Right ventricle myocardium superior (tissue), 1 donor: ENCODE results near the gene FCER1G. TPM values are rescaled to one million over a fixed set of nuclear protein-coding genes. Genes with fewer than 3 reads are reported as not detected.
"Not testable (repeated sequence)": the region's sequence is repeated elsewhere in the genome, so short reads cannot be mapped to it uniquely, and the experiment has no call there.

ENCODE experiments used
- ATAC-seq: fragments of 200-7000 bp; cut with Tn5 transposase; one replicate; pipeline ENCODE4 v1.9.1; 2020; ENCODE audit warnings: mild to moderate bottlenecking; ENCODE audit not compliant: poor library complexity
- DNase-seq: peaks from one replicate; pipeline ENCODE4 v3.0.0-alpha.2; 2020
- intact Hi-C: fragments of 100-400 bp; cut with DNase I; formaldehyde crosslinking; loops from one replicate; pipeline ENCODE4 v1.11.2; 2022
- microRNA-seq: library from miRNA; unstranded; fragments of <30 nt; microRNA quantifications from one replicate; pipeline ENCODE4 v1.2.0, GENCODE V29; 2020
- total RNA-seq: library from RNA; stranded (reverse); fragmentation: NEBNext Ultra II Directional; extraction: Animal tissue kit (Norgen Biotek cat#: 25700); gene quantifications from one replicate; pipeline ENCODE4 v1.2.1, GENCODE V29; 2021
- donor health status: DM: no; HTN: yes; CAD: no; lungs with severe emphysema.

The FCER1G gene
- total RNA-seq, 1 donor from 2014 or later, result 21.5 TPM

DNA sequence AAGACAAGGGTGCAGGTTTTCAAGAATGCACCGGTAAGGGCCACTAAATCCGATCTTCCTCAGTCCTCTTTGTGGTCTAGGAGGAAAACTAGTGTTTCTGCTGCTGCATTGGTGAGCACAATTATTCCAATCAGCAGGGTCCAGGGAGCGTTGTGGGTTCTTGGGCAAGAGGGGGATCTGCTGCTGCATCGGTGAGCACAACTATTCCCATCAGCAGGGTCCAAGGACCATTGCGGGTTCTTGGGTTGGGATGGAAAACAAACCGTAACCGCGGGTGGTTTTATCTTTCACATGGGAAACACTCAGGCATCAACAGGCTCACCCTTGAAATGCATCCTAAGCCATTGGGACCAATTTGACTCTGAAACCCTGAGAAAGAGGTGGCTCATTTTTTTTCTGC is 36.5 kb downstream of the FCER1G start:
- intact Hi-C loops, result no loop called here
- ATAC-seq, result no peak
- DNase-seq, result no peak

DNA sequence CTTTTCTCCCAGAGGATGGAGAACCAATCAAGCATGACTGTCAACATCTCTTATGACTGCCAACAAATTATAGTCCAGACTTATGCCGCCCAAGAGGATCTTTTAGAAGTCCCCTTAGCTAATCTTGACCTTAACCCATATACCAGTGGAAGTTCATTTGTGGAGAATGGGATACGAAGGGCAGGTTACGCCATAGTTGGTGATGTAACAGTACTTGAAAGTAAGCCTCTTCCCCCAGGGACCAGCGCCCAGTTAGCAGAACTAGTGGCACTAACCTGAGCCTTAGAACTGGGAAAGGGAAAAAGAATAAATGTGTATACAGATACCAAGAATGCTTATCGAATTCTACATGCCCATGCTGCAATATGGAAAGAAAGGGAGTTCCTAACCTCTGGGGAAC is 40.2 kb downstream of the FCER1G start:
- ATAC-seq, intact Hi-C loops, DNase-seq: not testable (repeated sequence)

DNA sequence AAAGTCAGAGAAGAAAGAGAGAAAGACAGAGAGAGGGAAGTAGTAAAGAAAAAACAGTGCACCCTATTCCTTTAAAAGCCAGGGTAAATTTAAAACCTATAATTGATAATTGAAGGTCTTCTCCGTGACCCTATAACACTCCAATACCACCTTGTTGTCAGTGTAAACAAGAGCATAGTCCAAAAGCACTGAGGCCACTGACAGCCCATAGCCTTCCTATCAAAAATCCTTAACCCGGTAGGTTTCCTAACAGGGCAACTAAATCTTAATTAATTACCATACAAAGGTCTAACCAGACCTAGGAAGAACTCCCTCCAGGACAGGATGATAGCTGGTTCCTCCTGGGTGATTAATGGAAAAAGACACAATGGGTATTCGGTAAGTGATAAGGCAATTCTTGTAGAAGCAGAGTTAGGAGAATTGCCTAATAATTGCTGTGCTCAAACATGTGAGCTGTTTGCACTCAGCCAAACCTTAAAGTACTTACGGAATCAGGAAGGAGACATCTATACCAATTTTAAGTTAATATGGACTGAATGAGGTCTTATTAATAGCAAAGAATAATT is 40.9 kb downstream of the FCER1G start:
- ATAC-seq, DNase-seq, intact Hi-C loops: not testable (repeated sequence)

DNA sequence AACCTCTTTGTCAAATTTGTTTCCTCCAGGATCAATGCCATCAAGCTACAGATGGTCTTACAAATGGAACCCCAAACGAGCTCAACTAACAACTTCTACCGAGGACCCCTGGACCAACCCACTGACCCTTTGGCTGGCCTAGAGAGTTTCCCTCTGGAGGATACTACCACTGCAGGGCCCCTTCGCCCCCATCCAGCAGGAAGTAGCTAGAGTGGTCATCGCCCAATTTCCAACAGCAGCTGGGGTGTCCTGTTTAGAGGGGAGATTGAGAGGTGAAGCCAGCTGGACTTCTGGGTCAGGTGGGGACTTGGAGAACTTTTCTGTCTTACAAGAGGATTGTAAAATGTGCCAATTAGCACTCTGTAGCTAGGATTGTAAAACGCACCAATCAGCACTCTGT is 42.0 kb downstream of the FCER1G start:
- DNase-seq, intact Hi-C loops, ATAC-seq: not testable (repeated sequence)

DNA sequence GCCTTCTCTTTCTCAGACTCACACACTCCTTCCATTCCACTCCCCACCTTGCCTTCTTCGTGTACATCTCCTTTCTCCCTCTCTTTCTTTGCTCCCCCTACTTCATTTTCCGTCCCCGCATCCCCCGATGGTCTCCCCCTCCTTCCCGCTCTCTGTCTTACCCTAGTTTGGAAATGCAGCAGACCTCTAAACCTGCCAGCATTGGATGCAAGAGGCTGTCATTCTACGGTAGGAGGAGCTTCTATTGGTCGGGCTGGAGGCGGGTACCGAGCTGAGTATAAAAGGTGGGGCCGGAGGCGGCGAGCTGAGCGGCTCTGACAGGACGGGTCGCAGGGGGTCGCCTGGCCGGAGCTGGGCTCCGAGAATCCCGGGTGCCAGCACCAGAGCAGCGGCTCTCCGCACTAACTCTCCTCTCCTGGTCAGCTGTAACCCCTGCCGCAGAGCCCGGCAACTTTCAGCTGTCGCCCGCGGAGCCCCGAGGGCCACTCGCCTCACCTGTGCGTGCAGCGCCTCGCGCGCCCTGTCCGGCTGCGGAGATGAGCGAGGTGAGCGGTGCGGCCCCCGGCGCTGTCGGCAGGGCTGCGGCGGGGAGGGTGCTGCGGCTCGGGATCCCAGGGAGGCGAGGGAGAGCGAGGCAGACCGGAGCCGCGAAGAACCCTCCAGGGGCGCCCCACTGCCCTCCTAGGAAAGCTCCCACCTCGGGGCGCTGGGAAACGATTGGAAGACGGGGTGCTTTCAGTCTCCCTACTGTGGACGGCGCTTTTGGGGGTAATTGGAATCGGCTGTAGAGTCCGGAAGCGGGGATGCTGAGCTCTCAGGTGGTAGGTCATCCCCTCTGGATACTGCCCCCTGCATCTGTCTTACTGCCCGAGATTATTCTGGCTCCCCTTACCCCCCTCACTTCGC is 43.6 kb downstream of the FCER1G start, which contains the start of gene PCP4L1:
PCP4L1 (plus strand) TSS at position 307 of the 906 bp plus-strand sequence; CDS start at position 537, 230 bp downstream.
- peak; percentile 61 for DNase-seq
- intact Hi-C loops, result no loop called here
- peak; percentile 88 for ATAC-seq

DNA sequence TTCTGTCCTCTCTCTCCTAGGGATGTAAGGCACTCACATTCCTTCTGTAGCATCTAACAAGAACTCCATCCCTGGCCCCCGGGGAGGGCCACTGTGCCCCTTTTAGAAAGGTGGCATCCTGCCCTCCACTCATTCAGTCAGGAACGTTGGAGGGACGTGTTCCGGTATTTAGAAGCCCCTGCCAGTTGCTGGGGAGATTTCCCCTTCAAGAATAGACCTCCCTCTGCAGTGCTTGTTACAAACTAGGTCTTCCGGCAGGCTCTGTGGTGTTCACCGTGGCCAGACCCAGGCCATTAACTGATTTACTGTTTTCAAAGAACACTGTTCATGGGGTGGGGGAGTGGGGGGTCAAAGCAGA is 44.2 kb downstream of the FCER1G start:
- ATAC-seq, result no peak
- intact Hi-C loops, result no loop called here
- no peak for DNase-seq

DNA sequence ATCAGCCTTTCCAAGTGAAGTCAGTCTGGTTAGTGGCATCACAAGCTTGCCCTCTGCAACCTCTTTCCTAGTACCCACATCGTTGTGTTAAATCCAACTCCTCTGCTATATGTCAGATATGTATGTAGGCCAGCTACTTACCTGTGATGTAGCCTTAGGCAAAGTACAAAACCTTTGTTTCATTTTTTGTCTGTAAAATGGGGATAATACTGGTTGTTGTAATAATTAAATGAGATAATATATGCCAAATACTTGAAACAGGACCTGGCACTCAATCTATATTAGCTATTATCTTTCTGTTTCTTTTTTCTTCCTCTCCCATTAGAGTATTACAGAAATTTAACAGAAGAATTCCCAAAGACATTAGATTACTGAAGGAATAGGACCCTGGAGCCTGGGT is 44.7 kb downstream of the FCER1G start:
- ATAC-seq (no peak), DNase-seq (no peak)
- intact Hi-C loops, result no loop called here

DNA sequence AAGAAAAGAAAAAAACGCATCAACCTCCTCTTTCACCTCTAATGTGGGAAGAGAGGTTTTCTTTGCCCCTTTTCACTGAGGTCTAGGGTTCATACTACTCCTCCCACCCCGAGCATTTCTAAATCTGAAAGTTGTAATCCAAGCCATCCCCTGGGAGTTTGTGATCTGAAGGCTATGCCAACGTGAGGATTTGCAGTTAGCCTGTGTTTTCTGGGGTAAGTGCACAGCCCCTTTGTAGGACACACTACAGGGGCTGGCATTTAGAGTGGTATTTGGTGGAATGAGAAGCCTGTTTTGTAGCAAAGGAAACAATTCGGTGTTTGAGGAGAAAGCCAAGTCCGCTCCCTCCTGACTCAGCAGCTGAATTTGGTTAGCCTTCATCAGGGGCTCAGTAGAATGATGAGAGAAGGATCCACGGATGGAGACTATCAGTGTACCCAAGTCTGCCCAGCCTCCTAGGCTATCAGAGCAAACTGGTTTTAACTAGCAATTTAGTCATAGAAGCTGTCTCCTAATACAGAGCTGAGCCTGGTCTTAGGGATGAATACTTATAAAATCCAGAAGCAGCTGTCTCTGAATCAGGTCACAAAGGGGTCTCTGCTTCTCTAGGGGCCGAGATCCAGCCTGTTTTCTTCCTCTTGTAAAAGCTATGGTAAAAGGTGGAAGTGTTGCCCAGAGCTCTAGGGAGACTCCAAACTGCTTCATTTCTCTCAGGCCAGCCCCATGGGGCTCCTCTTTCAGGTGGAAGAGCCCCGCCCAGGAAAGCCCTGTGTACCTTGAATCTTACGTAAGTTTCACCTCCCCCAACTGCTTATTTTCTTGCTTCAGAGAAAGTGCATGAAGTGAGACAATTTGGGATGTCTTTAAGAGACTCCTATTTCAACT is 45.5 kb downstream of the FCER1G start:
- intact Hi-C loops, result no loop called here
- DNase-seq (no peak), ATAC-seq (no peak)

DNA sequence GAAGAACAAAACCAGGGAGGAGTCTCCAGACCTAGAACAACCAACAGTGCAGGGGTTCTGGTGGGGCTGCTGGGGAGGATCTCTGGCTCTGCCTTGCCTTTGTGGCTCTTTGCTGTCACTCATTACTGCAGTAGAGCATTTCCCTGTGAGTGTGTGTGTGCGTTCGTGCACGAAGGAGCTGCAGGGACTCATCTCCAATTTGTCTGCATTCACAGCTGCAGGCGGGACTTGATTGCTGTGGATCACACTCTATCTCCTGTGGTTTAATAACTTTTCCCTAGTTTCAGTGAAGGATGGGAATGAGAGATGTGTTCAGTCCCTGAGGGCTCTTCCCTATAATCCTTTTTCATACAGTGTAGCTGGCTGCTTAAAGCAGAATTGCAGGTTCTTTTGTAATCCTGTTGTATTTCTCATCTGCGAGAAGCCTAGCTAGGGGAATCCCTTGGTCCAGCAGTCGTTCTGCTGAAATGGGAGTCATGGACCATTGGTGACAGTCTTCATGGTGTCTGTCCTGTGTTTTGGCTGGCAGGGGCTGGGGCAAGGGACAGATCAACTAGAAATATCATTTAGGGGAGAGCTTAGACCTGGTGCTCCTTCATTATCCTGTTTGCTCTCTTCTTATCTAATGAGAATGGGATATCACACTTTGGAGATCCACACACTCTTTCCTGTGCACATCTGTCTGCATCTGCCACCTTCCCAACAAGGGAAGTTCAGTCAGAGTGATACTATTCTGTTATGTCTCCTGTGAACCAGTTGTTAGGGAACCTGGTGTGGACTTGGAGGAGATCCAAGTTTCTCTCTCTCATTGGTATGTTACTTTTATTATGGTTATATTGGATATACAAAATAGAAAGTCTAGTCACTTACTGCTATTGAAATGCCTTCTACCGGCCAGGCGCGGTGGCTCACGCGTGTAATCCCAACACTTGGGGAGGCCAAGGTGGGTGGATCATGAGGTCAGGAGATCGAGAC is 46.5 kb downstream of the FCER1G start:
- intact Hi-C loops, result no loop called here
- ATAC-seq (no peak), DNase-seq (no peak)

DNA sequence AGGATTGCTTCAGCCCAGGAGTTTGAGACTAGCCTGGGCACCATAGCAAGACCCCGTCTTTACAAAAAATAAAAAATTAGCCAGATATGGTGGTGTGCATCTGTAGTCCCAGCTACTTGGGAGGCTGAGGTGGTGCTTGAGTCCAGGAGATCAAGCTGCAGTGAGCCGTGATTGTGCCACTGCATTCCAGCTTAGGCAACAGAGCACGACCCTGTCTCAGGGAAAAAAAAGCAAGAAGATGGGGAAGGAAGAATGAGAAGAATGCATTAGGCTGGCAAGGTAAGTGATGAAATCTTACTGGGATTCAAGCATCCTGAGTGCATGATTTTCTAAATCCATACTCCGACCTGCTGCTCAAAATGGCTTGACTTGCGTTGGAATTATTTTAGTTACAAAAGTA is 50.2 kb downstream of the FCER1G start:
- no peak for DNase-seq
- no peak for ATAC-seq
- intact Hi-C loops, result no loop called here

DNA sequence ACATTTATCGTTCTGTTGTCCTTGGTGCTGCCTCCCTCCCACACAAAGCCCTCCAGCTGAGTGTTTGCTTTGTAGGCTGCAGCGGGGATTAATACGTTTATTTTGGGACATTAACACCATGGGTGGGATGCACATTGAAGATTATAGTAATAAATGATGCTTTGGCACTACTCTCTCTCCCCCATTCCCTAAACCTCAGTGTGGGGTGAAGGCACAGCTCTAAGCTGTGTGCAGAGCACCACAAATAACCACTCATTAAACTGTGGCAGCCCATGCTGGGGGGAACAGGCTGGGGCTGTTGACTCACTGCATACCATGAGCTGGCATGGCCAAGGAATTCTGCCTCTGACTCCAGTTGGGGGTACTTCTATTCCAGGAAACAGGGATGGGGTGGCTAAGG is 51.1 kb downstream of the FCER1G start:
- DNase-seq (no peak), ATAC-seq (no peak)
- intact Hi-C loops, result no loop called here

DNA sequence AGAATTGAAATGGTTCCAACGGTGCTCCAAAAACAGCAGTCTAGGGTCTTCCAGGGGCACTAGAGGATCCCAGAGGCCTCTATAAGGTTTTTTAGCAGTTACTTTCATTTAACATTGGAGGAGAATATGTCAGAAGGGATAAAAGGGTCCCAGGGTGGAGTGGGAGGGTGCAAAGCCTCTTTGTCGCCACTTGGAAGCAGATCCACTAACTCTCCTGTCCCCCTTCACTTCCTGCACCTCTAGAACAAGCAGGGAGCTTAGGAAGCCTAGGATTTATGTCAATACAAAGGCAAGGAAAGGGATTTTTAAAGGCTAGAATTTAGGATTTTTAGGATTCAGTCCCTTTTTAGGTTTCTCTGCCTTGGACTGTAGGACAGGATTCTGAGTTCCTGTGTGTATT is 51.7 kb downstream of the FCER1G start:
- ATAC-seq, result no peak
- DNase-seq, result no peak
- intact Hi-C loops, result no loop called here

DNA sequence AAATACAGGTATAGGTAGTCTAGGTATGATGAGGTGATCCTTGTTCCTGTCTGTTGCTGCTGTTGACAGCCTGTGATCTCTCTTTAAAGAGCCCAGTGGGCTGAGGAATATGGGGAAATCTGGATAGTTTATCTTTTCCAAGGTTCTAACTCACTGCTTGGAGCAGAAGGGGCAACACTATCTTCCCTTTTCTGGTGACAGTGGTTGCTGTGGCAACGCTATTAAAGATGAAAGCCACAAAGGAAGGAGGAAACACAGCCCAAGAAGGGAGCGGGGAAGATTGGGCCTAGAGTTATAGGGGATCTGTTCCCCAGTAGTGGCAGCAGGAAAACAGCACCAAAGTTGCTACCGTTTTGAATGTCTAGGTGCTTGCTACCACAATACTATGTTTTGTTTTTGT is 52.2 kb downstream of the FCER1G start:
- no peak for ATAC-seq
- intact Hi-C loops, result no loop called here

More for the DNA sequence above, 52.2 kb downstream of the FCER1G start:
- DNase-seq, result no peak

Small RNAs within 50 kb of the gene (microRNA-seq; reads per million reads assigned to microRNA genes)
- gene MIR5187, result 1.9 reads per million

Other genes starting within 250 kb of the FCER1G start
- 10.1 TPM for gene F11R, start 194.1 kb upstream of the FCER1G start, total RNA-seq
- 9.3 TPM for gene TSTD1, start 176.3 kb upstream of the FCER1G start, total RNA-seq
- gene USF1, start 169.3 kb upstream of the FCER1G start, total RNA-seq, result 28.4 TPM
- 3.3 TPM for gene ARHGAP30, start 145.4 kb upstream of the FCER1G start, total RNA-seq
- gene NECTIN4, start 125.7 kb upstream of the FCER1G start, total RNA-seq, result not detected
- gene KLHDC9, start 116.9 kb upstream of the FCER1G start, total RNA-seq, result 4.7 TPM
- gene PFDN2, start 97.3 kb upstream of the FCER1G start, total RNA-seq, result 62.3 TPM
- gene NIT1, start 97.2 kb upstream of the FCER1G start, total RNA-seq, result 33.8 TPM
- 26.6 TPM for gene DEDD, start 82.6 kb upstream of the FCER1G start, total RNA-seq
- gene UFC1, start 61.3 kb upstream of the FCER1G start, total RNA-seq, result 81.0 TPM
- gene USP21, start 55.8 kb upstream of the FCER1G start, total RNA-seq, result 19.0 TPM
- 17.1 TPM for gene PPOX, start 48.9 kb upstream of the FCER1G start, total RNA-seq
- 20.3 TPM for gene B4GALT3, start 37.8 kb upstream of the FCER1G start, total RNA-seq
- gene ADAMTS4, start 16.2 kb upstream of the FCER1G start, total RNA-seq, result 7.0 TPM
- 308 TPM for gene NDUFS2, start 12.9 kb upstream of the FCER1G start, total RNA-seq
- 1.2 TPM for gene APOA2, start 8.3 kb downstream of the FCER1G start, total RNA-seq
- 36.9 TPM for gene TOMM40L, start 10.8 kb downstream of the FCER1G start, total RNA-seq
- not detected for gene NR1I3, start 22.9 kb downstream of the FCER1G start, total RNA-seq
- 0.22 TPM for gene PCP4L1, start 43.5 kb downstream of the FCER1G start, total RNA-seq
- 4.8 TPM for gene MPZ, start 94.7 kb downstream of the FCER1G start, total RNA-seq
- gene SDHC, start 99.1 kb downstream of the FCER1G start, total RNA-seq, result 422 TPM
- not detected for gene CFAP126, start 152.6 kb downstream of the FCER1G start, total RNA-seq